Esophagus (tissue), 2 donors: Measurements from ENCODE around the gene THSD1. TPM values are rescaled to one million over a fixed set of nuclear protein-coding genes. Genes with fewer than 3 reads are reported as not detected.
"Not testable (repeated sequence)": the region's sequence is repeated elsewhere in the genome, so short reads cannot be mapped to it uniquely, and the experiment has no call there.

ENCODE experiments used
- H3K27ac ChIP-seq, 2 donors: one replicate each; pipeline ENCODE4 v1.5.1; 2013; ENCODE audit warnings: low read depth in 2 of 2, mild to moderate bottlenecking in 2 of 2, inconsistent platforms in 1 of 2, low read length in 1 of 2, moderate library complexity in 1 of 2
- H3K27me3 ChIP-seq, 2 donors: one replicate each; pipeline ENCODE4 v1.6.1; 2013; ENCODE audit warnings: low read length in 2 of 2, control low read depth in 1 of 2, mild to moderate bottlenecking in 1 of 2; ENCODE audit not compliant: insufficient read depth in 2 of 2, control insufficient read depth in 1 of 2
- H3K36me3 ChIP-seq, 2 donors: one replicate each; pipeline ENCODE4 v1.6.1; 2013; ENCODE audit warnings: low read length in 1 of 2; ENCODE audit not compliant: control insufficient read depth in 2 of 2, insufficient read depth in 2 of 2
- H3K4me1 ChIP-seq, 2 donors: one replicate each; pipeline ENCODE4 v1.6.1; 2013; ENCODE audit warnings: low read length in 1 of 2; ENCODE audit not compliant: control insufficient read depth in 2 of 2, insufficient read depth in 2 of 2
- H3K4me3 ChIP-seq, 2 donors: one replicate each; pipeline ENCODE4 v1.5.1; 2013; ENCODE audit warnings: low read length in 2 of 2, mild to moderate bottlenecking in 2 of 2, low read depth in 1 of 2, moderate library complexity in 1 of 2
- H3K9me3 ChIP-seq, 2 donors: one replicate each; pipeline ENCODE4 v1.6.1; 2013; ENCODE audit warnings: mild to moderate bottlenecking in 2 of 2, low read depth in 1 of 2, low read length in 1 of 2, moderate library complexity in 1 of 2; ENCODE audit not compliant: control insufficient read depth in 2 of 2, insufficient read depth in 1 of 2
- WGBS, 2 donors: extraction: QIAGEN DNeasy Blood & Tissue Kit; methylation state at CpG; one replicate each; pipeline ENCODE4 v1.1.7; 2013; 5-methylcytosine and 5-hydroxymethylcytosine counted together
- polyA plus RNA-seq, 2 donors: library from polyadenylated mRNA; stranded (reverse); fragments of 200-250 nt; gene quantifications; one replicate each; pipeline ENCODE4 v1.2.3, GENCODE V29; 2013
- donor health status: healthy with polysubstance abuse.
- donor health status: Bipolar disorder and iron deficiency.

THSD1 gene
- polyA plus RNA-seq, 2 donors, result 1.4 to 2.0 TPM

- no peaks in the 10 kb centered on the region for H3K4me1 ChIP-seq
- no peak overlapping the region for H3K4me3 ChIP-seq
- no peak overlapping the region for H3K27ac ChIP-seq
- 42 to 51% methylated on average over 3 of the region's 3 CpGs for WGBS, 2 donors
- H3K36me3 ChIP-seq, result no peaks in the 10 kb centered on the region
- H3K27me3 ChIP-seq, result no peaks in the 10 kb centered on the region
- no peaks in the 10 kb centered on the region for H3K9me3 ChIP-seq
Measured at GRCh38 chr13:52371736-52372247, 34.2 kb downstream of the THSD1 start.

GRCh38 chr13:52366291-52366690 is 39.7 kb downstream of the THSD1 start:
- no peaks in the 10 kb centered on the region for H3K27me3 ChIP-seq
- WGBS, 2 donors, result 71 to 77% methylated on average over 4 of the region's 4 CpGs

DNA sequence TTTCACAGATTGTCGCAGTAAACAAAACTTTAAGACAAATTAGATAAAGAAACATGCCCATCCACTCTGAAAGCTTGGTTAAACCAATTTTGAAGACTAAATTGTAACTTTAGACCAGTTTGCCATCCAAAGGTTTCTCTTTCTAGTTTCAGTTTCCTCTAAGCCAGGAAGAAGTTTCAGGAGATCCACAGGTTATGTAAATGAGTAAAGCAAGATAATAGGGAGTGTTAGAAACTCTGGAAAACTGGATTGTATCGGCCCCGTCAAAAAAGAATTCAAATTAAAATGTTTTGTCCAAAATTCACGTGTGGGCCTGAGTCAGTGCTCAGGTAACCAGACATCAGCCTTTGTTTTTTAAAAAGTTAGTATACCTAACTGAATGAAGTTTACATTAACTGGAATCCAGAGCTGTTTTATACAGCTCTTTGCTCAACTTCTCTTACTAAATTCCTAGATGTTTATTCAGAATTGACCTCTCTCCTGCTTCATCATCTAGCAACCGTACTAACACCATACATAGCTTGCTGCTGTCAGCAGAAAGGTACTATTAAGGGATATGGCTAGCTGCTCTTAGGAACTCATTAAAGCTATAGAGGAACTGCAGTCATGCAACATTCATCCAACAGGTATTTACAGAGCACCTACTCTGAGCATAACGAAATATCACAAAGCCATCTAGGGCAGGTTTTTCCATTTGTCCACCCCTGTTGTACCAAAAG is 43.6 kb downstream of the THSD1 start:
- H3K36me3 ChIP-seq, H3K27ac ChIP-seq, H3K4me3 ChIP-seq, H3K4me1 ChIP-seq, H3K9me3 ChIP-seq, H3K27me3 ChIP-seq: not testable (repeated sequence)
- 77 to 85% methylated on average over 5 of the region's 6 CpGs for WGBS, 2 donors

More at GRCh38 chr13:52366291-52366690, 39.7 kb downstream of the THSD1 start:
- no peaks in the 10 kb centered on the region for H3K4me1 ChIP-seq
- no peak overlapping the region for H3K4me3 ChIP-seq
- no peak overlapping the region for H3K27ac ChIP-seq
- H3K36me3 ChIP-seq, result no peaks in the 10 kb centered on the region
- no peaks in the 10 kb centered on the region for H3K9me3 ChIP-seq

GRCh38 chr13:52361225-52361624 is 44.7 kb downstream of the THSD1 start:
- Histone ChIP-seq H3K27ac (no peak overlapping the region), H3K36me3 (no peaks in the 10 kb centered on the region), H3K4me3 (no peak overlapping the region), H3K27me3 (no peaks in the 10 kb centered on the region), H3K4me1 (no peaks in the 10 kb centered on the region), H3K9me3 (no peaks in the 10 kb centered on the region)
- WGBS, 2 donors, result 63 to 71% methylated on average over 4 of the region's 4 CpGs

- 53 to 63% methylated on average over 4 of the region's 4 CpGs for WGBS, 2 donors
- Histone ChIP-seq H3K4me3 (no peak overlapping the region), H3K27me3 (no peaks in the 10 kb centered on the region), H3K9me3 (no peaks in the 10 kb centered on the region), H3K27ac (no peak overlapping the region), H3K4me1 (no peaks in the 10 kb centered on the region), H3K36me3 (no peaks in the 10 kb centered on the region)
Measured at GRCh38 chr13:52359534-52359933, 46.4 kb downstream of the THSD1 start.

DNA sequence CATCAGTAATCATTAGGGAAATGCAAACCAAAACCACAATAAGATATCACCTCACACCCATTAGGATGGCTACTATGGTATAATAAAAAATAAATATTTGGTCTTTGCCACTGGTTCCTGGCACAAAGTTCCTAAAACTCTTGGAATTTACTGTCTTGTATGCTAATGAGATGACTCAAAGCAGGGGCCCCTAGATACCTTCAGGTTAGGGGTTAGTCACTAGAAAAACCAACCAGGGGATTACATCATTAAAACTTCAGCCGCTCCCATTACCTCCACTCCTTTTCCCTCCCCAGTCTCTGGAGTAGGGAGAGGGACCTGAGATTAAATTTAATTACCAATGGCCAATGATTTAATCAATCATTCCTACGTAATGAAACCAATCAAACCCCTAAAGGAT is 49.6 kb downstream of the THSD1 start:
- 82 to 85% methylated on average over 2 of the region's 2 CpGs for WGBS, 2 donors
- no peak overlapping the region for H3K4me3 ChIP-seq
- H3K27me3 ChIP-seq, result no peaks in the 10 kb centered on the region

GRCh38 chr13:52353193-52353592 is 52.8 kb downstream of the THSD1 start:
- Histone ChIP-seq H3K27me3 (no peaks in the 10 kb centered on the region), H3K4me1 (no peaks in the 10 kb centered on the region), H3K9me3 (no peaks in the 10 kb centered on the region), H3K4me3 (no peak overlapping the region), H3K36me3 (no peaks in the 10 kb centered on the region), H3K27ac (no peak overlapping the region)
- 40 to 42% methylated on average over 1 of the region's 1 CpG for WGBS, 2 donors

More for the DNA sequence above, 49.6 kb downstream of the THSD1 start:
- no peaks in the 10 kb centered on the region for H3K9me3 ChIP-seq
- H3K4me1 ChIP-seq, result no peaks in the 10 kb centered on the region
- H3K27ac ChIP-seq, result no peak overlapping the region
- no peaks in the 10 kb centered on the region for H3K36me3 ChIP-seq

DNA sequence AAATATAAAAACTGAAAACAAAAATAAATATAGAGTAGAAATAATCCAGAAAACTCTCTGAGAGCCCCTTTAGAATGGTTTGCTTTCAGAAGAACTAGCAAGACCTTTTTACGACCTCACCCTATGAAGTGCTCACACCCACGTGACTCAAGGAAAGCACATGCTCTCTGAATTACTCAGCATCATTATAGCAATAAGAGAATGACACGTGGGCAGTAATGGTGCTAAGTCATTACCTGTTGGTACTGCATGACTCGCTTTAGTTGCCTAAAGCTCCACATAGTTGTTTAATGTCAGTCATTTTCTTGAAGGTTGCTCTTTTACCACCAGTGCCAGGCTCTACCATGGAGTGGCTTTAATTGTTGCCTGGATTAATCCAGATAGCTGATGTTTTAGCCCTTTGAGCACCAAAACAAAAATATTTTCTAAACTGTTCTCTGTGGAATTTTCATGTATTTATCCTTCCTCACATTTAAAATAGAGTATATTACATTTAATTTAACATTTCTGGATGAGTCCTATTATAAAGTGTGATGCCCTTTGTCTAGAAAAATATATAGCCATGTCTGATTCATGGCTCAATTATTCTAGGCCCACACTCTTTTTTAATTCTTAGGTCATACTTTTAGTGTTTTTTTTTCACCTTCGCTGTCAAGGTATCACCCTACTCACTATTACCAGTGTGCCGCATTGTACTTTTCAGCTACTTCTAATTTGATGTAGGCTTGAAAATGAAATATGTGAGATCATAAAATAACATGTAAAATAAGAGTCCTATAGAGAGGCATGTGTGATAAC is 56.8 kb downstream of the THSD1 start:
- H3K36me3 ChIP-seq, result no peaks in the 10 kb centered on the region
- no peak overlapping the region for H3K4me3 ChIP-seq
- H3K27me3 ChIP-seq, result no peaks in the 10 kb centered on the region
- 55 to 61% methylated on average over 6 of the region's 6 CpGs for WGBS, 2 donors
- H3K9me3 ChIP-seq, result no peaks in the 10 kb centered on the region
- no peaks in the 10 kb centered on the region for H3K4me1 ChIP-seq
- H3K27ac ChIP-seq, result no peak overlapping the region

- Histone ChIP-seq H3K4me1 (no peaks in the 10 kb centered on the region), H3K27me3 (no peaks in the 10 kb centered on the region), H3K36me3 (no peaks in the 10 kb centered on the region), H3K9me3 (no peaks in the 10 kb centered on the region), H3K27ac (no peak overlapping the region), H3K4me3 (no peak overlapping the region)
- 50 to 51% methylated on average over 5 of the region's 5 CpGs for WGBS, 2 donors
Measured at GRCh38 chr13:52348071-52348470, 57.9 kb downstream of the THSD1 start.
